HEK293T (cell line): ENCODE measurements around the gene FAM193A.
"Not testable (repeated sequence)": the region's sequence is repeated elsewhere in the genome, so short reads cannot be mapped to it uniquely, and the experiment has no call there.

ENCODE experiments used
- CTCF ChIA-PET: fragments of 350-600 bp; formaldehyde crosslinking; extraction: SDS; loops from one replicate; lab custom pipeline; 2021; ENCODE audit warnings: antibody characterized with exemption, inconsistent platforms; lab: Yijun Ruan, JAX
- POLR2A ChIA-PET: fragments of 350-600 bp; formaldehyde crosslinking; extraction: SDS; loops from one replicate; lab custom pipeline; 2020; ENCODE audit warnings: antibody characterized with exemption, inconsistent platforms; lab: Yijun Ruan, JAX
- DNase-seq: peaks from one replicate; pipeline ENCODE4 v3.0.0; 2012; ENCODE audit warnings: mixed read lengths; ENCODE audit errors: extremely low spot score
- ARNT ChIP-seq: fragments of 450-650 bp; IDR thresholded peaks from 2 replicates; pipeline ENCODE4 v1.6.1; 2017; ENCODE audit warnings: mild to moderate bottlenecking
- BHLHE40 ChIP-seq: fragments of 450-650 bp; IDR thresholded peaks from 2 replicates; pipeline ENCODE4 v1.6.1; 2016; ENCODE audit warnings: mild to moderate bottlenecking, moderate library complexity, borderline replicate concordance
- CTBP1 ChIP-seq: fragments of 450-650 bp; IDR thresholded peaks from 2 replicates; pipeline ENCODE4 v1.6.1; 2016; ENCODE audit warnings: borderline replicate concordance
- ELF4 ChIP-seq: fragments of 450-650 bp; IDR thresholded peaks from 2 replicates; pipeline ENCODE4 v1.6.1; 2017; ENCODE audit warnings: antibody characterized with exemption
- FOXA1 ChIP-seq: fragments of 450-650 bp; IDR thresholded peaks from 2 replicates; pipeline ENCODE4 v1.6.1; 2016; ENCODE audit warnings: mild to moderate bottlenecking
- FOXK2 ChIP-seq: fragments of 450-650 bp; IDR thresholded peaks from 2 replicates; pipeline ENCODE4 v1.6.1; 2016; ENCODE audit warnings: mild to moderate bottlenecking
- FOXM1 ChIP-seq: fragments of 450-650 bp; IDR thresholded peaks from 2 replicates; pipeline ENCODE4 v1.6.1; 2017; ENCODE audit warnings: mild to moderate bottlenecking, borderline replicate concordance
- HDGF ChIP-seq: fragments of 450-650 bp; IDR thresholded peaks from 2 replicates; pipeline ENCODE4 v1.6.1; 2017; ENCODE audit warnings: antibody characterized with exemption, borderline replicate concordance
- L3MBTL2 ChIP-seq: fragments of 450-650 bp; conservative IDR thresholded peaks from 2 replicates; pipeline ENCODE4 v1.6.1; 2016; ENCODE audit warnings: mild to moderate bottlenecking
- LEF1 ChIP-seq: fragments of 450-650 bp; IDR thresholded peaks from 2 replicates; pipeline ENCODE4 v1.6.1; 2017; ENCODE audit warnings: mild to moderate bottlenecking, borderline replicate concordance
- NFRKB ChIP-seq: fragments of 450-650 bp; IDR thresholded peaks from 2 replicates; pipeline ENCODE4 v1.6.1; 2016; ENCODE audit warnings: mild to moderate bottlenecking, moderate library complexity
- SP1 ChIP-seq: fragments of 450-650 bp; IDR thresholded peaks from 2 replicates; pipeline ENCODE4 v1.6.1; 2017
- SUZ12 ChIP-seq: fragments of 450-650 bp; IDR thresholded peaks from 2 replicates; pipeline ENCODE4 v1.6.1; 2016; ENCODE audit warnings: mild to moderate bottlenecking
- TARDBP ChIP-seq: fragments of 450-650 bp; IDR thresholded peaks from 2 replicates; pipeline ENCODE4 v1.6.1; 2016
- ZNF384 ChIP-seq: fragments of 450-650 bp; IDR thresholded peaks from 2 replicates; pipeline ENCODE4 v1.6.1; 2016
- TF ChIP-seq, protein P1 (sequence below): fragments of 450-650 bp; IDR thresholded peaks from 2 replicates; pipeline ENCODE4 v1.6.1; 2016

Gene FAM193A

GRCh38 chr4:2765832-2766526 lies 229.5 kb downstream of the FAM193A start:
- DNase-seq, result no peak
- ChIA-PET CTCF (interaction anchor here (0.7 kb wide), 1 partner anchor 272 kb away, joined by 4 read pairs; no protein-coding TSS in a partner anchor), POLR2A (no interaction called here)
- no peak for TF ChIP-seq L3MBTL2
- TF ChIP-seq NFRKB, result no peak
- no peak for TF ChIP-seq CTBP1
- TF ChIP-seq FOXA1, result no peak
- no peak for TF ChIP-seq SUZ12
- no peak for TF ChIP-seq BHLHE40
- no peak for TF ChIP-seq ELF4
- TF ChIP-seq LEF1, result no peak
- no peak for TF ChIP-seq SP1
- TF ChIP-seq ARNT, result no peak
- no peak for TF ChIP-seq FOXM1
- TF ChIP-seq HDGF, result no peak
- TF ChIP-seq, protein P1, sequence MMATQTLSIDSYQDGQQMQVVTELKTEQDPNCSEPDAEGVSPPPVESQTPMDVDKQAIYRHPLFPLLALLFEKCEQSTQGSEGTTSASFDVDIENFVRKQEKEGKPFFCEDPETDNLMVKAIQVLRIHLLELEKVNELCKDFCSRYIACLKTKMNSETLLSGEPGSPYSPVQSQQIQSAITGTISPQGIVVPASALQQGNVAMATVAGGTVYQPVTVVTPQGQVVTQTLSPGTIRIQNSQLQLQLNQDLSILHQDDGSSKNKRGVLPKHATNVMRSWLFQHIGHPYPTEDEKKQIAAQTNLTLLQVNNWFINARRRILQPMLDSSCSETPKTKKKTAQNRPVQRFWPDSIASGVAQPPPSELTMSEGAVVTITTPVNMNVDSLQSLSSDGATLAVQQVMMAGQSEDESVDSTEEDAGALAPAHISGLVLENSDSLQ, result no peak
- no peak for TF ChIP-seq ZNF384
- no peak for TF ChIP-seq TARDBP
- TF ChIP-seq FOXK2, result no peak

GRCh38 chr4:2767046-2767704 lies 230.7 kb downstream of the FAM193A start:
- no peak for DNase-seq
- ChIA-PET POLR2A (interaction anchor here (1.0 kb wide), 1 partner anchor 11 kb away, joined by 3 read pairs; the partner anchor contains the start of gene TNIP2), CTCF (no interaction called here)
- TF ChIP-seq BHLHE40 (no peak), FOXM1 (no peak), TARDBP (no peak), NFRKB (no peak), L3MBTL2 (no peak), HDGF (no peak), LEF1 (no peak), ARNT (no peak), FOXK2 (no peak), FOXA1 (no peak)

- CTCF ChIA-PET, result no interaction called here
Measured at GRCh38 chr4:2767705-2768074, 231.2 kb downstream of the FAM193A start.

GRCh38 chr4:2768124-2768523 lies 231.7 kb downstream of the FAM193A start:
- no peak for TF ChIP-seq ARNT
- no peak for TF ChIP-seq FOXA1
- TF ChIP-seq FOXK2, result no peak
- no peak for DNase-seq
- CTCF ChIA-PET, result no interaction called here

More at GRCh38 chr4:2767705-2768074, 231.2 kb downstream of the FAM193A start:
- TF ChIP-seq CTBP1 (no peak), TARDBP (no peak), ZNF384 (no peak), FOXK2 (no peak), FOXM1 (no peak), BHLHE40 (no peak), HDGF (no peak), FOXA1 (no peak), ARNT (no peak), LEF1 (no peak), ELF4 (no peak), NFRKB (no peak), L3MBTL2 (no peak), SP1 (no peak)
- TF ChIP-seq, protein P1, result no peak
- DNase-seq, result no peak
- POLR2A ChIA-PET, result interaction anchor here (1.0 kb wide), 1 partner anchor 11 kb away, joined by 3 read pairs; the partner anchor contains the start of gene TNIP2

DNA sequence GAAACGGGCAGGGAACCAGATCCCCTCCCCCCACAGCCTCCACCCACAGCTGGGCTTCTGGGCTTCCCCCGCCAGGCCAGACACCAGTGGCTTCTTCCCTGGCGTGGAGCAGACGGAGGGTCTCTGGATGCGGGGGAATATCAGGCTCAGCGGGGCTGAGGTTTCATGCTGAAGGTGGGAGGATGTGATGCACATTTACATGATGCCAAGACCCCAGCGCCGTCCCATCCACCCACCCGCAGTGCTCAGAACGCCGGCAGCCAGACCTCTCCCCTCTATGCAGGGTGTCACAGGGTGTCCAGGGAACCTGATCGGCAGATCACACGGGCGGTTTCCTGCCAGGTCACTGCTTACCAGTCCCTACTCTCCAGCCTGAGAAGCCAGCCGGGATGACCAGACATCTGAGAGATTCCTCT lies 232.5 kb downstream of the FAM193A start:
- CTCF ChIA-PET, result no interaction called here
- TF ChIP-seq TARDBP, result no peak
- POLR2A ChIA-PET, result no interaction called here
- no peak for DNase-seq

More at GRCh38 chr4:2768124-2768523, 231.7 kb downstream of the FAM193A start:
- POLR2A ChIA-PET, result interaction anchor here (1.0 kb wide), 1 partner anchor 12 kb away, joined by 3 read pairs; the partner anchor contains the start of gene TNIP2

DNA sequence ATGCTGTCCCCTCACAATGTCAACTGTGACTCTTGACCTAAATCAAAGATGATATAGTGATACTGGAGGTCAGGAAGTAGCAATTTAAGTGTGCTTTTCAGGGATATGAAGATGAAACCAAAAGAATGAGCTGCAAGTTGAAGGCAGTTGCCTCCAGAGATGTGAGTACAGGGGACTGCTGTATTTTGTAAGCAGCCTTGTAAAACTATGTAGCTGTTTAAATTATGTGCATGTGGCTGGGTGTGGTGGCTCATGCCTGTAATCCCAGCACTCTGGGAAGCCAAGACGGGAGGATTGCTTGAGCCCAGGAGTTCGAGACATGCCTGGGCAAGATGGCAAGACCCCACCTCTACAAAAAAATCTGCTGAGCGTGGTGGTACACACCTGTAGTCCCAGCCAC lies 234.8 kb downstream of the FAM193A start:
- ChIA-PET CTCF (no interaction called here), POLR2A (no interaction called here)
- DNase-seq, result no peak
- TF ChIP-seq ZNF384, result no peak
- no peak for TF ChIP-seq SUZ12

DNA sequence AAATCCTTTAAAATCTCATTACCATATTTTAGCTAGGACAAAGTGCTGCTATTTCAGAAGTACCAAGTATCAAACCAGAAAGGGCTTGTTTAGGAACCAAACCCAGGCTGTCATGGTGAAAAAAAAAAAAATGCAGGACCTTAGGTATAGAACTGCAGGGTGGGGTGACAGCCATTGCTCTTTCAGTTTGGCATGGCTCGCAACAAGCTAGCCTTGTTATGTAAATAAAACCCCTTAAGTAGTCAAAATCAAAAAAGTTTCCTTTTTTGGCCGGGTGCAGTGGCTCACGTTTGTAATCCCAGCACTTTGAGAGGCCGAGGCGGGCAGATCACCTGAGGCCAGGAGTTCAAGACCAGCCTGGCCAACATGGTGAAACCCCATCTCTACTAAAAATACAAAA lies 244.2 kb downstream of the FAM193A start:
- ChIA-PET POLR2A (interaction anchor here (1.0 kb wide), 1 partner anchor 10 kb away, joined by 3 read pairs; no protein-coding TSS in a partner anchor), CTCF (interaction anchor here (1.3 kb wide), 1 partner anchor 16 kb away, joined by 3 read pairs; no protein-coding TSS in a partner anchor)
- not testable (repeated sequence) for DNase-seq
